ENCODE measurements around the gene COLQ.
"Not testable (repeated sequence)": the region's sequence is repeated elsewhere in the genome, so short reads cannot be mapped to it uniquely, and the experiment has no call there.

Gene COLQ

DNA sequence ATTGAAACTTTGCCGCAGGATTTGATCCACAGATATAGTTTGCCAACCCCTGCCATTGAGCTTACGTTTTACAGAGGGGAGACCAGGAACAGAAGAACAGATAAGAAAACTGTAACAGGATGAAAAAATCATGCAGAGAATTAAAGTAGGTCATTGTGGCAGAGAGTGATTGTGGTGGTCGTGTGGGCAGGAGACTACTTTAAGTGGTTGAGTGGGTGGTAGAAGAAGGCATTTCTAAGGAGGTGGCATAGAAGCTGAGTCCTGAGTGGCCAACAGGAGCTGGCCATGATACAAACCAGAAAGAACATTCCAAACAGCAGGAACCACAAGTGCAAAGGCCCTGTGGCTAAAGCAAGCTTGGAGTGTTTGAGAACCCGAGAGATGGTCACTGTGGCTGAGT lies 34.5 kb downstream of the COLQ start:
- no peak for DNase-seq

DNA sequence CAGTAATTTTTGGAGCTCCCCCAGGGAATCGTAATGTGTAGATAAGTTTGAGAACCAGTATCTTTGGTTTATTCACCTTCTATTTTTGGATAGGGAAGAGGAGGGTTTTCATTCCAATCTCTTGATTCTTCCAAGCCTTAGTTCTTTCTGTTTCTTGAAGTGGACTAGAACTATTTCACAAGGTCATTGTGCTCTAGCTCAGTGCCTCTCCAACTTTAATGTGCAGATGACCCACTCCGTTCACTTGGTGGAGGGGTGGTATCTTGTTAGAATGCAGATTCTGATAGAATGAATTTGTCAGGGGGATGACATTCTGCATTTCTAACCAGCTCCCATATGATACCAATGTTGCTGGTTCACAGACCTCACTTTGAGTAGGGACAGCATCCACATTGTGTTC lies 35.5 kb downstream of the COLQ start:
- DNase-seq: no peak

DNA sequence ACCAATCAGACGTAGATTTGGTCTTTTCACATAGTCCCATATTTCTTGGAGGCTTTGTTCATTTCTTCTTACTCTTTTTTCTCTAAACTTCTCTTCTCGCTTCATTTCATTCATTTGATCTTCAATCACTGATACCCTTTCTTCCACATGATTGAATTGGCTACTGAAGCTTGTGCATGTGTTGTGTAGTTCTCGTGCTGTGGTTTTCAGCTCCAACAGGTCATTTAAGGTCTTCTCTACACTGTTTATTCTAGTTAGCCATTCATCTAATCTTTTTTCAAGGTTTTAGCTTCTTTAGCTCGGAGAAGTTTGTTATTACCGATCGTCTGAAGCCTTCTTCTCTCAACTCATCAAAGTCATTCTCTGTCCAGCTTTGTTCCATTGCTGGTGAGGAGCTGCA lies 37.0 kb downstream of the COLQ start:
- DNase-seq: not testable (repeated sequence)

DNA sequence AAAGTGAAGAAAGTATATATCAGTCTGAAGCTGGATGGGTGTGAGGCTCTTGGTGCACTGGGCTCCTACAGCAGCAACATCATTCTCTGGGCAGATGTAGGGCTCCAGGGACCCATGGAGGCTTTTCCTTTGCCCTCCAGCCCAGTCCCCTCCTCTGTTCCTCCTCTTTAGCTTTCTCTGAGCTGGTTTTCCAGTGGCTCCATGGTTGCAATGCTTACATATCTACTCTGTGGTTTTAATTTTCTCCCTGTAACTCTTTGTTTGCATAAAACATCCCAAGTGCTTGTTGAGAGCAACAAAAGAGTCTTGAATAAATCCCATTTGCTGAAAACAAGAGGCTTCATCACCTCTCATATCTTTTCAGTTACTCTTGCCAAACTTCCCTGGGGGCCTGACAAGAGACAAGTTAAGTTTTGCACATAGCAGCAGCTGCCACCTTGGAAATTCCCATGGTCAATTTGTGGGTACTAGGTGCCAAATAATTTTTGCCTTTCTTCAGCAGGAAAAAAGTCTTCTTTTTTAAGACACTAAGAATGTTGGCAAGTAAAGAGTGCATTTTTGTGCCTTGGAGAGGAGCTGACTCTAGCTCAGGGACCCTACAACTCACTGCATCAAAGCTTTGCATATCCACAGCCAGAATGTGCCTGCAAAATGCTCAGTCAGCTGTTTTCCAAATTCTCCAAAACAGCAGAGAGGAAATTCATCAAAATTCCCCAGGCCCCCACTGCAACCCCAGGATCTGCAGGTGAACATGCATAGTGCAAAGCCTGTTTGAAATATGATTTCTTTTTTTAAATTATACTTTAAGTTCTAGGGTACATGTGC lies 41.9 kb downstream of the COLQ start:
- no peak for DNase-seq

DNA sequence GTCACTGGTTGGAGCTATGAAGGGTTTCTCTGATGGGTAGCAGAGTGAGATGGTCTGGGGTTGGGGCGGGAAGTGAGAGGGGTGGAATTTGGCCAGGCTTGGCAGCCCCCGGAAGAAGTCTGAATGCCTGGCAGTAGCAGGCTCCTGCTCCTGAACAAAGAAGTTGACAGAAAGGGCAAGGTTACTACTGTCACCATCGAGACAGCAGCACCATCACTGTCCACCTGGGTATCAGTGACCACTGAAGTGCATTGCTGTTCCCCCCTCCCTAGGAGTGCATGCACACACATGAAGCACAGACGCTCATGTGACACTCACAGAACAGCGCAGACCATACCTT lies 42.9 kb downstream of the COLQ start:
- DNase-seq: no peak

DNA sequence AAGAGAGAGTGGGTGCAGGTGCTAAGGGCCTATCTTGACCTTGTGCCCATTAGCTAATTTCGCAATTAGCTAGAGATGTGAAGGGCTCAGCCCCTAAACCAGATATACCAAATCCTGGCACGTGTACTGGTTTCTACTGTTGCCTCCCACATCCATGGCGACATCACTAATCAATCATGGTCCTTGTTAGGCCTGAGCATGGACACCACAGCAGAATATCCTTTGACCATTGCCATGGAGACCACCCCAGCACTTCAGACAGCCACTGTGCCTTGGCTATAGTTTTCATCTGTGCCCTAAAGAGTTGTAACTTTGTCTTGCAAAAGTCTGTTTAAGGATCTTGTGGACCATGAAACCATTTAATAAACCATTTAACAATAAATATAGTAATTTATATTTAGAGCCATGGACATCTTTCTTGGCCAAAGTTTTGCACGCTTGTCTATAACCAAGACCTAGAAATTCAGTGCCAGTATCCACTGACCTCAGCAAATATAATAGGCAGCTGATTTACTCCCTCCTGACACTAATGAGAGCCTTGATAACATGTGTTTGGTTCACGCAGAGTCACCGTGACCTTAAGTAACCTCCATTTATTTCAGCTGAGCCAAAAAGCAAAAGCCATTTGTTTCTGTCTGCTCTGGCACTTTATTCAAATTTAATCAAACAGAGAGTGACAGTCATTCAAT lies 43.4 kb downstream of the COLQ start:
- peak; percentile 7 to 17 for DNase-seq

DNA sequence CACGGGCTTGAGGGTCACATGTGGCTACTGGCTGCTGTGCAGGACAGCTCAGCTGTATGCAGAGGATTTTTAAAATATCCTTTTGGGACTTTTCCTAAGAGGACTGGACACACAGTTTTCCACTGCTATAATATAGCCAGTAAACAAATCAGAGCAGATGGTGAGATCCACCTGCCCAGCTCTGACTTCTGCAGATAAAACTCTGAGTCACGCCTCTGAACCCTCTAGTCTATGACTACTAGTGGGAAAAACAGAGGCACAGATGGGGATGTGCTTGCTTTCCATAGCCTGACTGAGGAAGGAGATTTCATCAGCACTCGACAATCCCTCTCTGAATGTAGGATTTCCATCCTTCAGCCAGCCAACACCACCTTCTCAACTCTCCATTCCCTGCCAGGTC lies 45.1 kb downstream of the COLQ start:
- no peak for DNase-seq

DNA sequence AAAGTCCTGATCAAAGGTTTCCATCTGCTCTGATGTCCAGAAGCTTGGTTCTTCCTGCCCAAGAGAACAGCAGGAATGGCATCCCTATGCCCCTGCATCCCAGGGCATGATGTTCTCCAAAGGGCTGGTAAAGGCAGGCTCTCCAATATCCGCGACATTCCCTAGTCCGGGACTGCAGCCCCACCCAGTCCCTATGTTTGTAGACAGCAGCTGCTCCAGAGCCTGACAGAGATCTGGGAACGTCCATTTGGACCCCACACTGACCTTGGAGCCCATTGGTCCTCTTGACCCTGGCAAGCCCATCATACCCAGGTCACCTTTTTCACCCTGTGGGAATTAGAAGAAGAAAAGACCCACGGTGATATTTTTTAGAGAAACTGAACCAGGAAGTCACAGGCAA lies 46.3 kb downstream of the COLQ start:
- no peak for DNase-seq

DNA sequence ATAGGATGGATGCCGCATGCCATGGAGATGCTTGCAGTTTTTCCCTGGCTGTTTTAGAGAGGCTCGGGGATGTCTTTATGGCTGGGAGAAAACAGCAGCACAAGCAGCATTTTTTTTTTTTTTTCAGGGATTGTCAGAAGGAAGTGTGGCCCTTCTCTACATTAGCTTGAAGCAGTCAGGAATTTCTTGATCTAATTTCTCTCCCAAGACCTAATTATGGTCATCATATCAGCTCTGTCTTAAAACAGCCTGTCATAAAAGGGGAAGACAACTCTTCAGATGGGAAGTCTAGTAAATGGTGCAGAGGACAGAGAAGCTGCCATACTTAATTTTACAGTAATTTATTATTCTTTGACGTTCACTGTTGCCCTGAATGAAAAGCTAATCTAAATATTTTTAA lies 49.6 kb downstream of the COLQ start:
- DNase-seq: no peak

DNA sequence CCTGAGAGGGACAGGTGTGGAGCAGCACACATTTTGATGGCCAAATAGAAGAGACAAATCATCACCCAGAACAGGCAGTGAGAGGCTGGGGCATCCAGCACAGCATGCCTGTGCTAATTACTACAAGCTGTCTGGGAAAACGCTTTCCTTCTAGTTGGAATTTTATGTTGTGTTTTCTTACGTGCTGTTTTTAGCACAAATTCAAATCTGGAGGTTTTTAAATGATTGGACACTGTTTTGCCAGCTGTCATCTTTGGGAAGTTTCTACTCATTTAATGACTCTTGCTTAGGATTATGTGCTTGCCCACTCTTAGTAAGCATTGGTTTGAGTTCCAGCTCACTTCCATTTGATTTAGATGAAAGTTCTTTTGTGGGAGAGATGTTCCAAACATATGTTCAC lies 50.7 kb downstream of the COLQ start:
- DNase-seq: no peak

DNA sequence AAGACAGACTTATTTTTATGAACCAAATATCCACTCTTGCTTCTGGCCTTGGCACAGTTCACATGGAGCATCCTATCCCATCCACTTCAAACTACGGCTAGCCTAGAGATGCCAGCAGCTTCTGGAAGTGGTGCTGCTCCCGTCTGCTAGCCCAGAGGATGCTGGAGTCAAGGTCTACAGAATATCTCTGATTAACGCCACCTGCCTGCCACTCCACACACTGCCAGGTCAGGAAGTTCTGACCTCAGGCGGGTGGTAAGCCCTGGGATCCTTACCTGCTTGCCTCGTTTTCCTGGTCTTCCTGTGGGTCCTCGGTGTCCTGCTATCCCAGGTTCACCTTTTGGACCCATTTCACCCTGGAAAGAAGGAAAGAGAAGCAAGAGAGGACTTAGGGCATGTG lies 51.2 kb downstream of the COLQ start:
- DNase-seq: peak in 1 of 2 experiments; percentile 4

DNA sequence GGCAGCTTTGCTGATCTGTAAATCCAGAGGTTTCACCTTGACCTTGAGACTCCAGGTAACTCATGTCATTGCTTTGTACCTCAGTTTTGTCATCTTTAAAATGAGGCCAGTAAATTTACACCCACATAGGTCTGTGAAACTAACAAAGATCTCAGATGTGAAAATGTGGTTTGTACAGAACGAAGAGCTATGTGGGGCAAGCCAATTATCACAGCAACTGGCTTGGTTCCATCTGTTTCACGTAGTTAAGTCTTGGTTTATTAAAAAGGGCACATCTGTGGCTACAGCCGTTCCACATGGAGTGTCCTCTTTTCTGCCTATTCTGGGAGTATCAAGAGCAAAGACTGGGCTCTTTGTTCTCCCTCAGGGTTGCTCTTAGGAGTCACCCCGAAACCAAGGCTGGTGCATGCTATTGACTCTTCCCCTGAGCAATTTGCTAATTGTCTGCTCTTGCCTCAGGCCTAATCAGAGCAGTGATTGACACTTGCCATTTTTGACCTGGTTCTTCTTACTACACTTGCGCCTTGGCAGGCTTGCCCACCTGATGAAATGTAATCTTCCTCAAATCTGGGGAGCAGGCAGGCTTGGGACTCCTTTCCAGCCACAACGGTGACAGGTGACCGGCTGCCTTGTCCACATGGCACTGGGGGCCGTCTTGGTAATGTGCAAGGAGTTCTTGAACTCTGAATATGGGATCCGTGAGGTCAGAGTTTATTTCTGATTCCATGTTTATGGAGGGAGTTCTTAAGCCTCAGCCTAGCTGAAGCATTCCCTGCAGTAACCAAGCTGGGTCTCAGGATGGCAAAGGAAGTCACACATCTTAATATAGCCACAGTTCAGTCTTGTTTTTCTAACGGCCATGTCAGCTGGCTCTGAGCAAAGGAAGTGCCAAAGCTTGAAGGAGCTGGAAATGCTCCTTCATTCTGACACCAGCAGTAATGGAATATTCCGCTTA lies 54.0 kb downstream of the COLQ start:
- no peak for DNase-seq

DNA sequence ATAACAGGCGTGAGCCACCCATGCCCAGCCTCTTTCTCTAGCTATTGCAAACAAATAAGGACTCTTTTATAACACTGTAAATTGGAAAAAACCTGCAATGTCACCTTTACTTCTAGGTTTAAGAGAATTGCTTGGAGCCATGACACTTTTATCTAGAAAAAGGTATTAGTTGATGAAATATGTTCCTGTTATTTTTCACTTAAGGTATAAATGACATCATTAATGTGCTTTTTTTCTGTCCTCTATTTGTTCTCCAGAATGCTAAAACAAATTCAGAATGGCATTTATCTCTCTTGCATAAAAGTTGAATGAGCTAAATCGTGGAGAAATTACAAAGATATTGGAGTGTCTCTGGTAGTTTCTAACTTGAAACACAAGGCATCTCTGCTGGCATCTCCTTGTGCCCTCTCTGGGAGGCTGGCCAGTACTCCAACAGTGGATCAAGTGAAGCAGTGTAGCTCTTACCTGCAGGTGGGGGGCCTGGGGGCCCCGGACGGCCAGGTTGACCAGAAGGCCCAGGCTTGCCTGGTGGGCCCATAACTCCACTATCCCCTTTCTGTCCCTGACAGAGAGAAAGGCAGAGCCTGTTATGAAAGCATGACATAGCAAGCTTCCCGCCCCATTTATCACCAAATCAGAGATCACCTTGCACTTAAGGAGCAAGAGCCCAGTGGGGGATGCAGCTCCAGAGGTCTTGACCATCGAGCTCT lies 55.5 kb downstream of the COLQ start:
- DNase-seq: no peak

DNA sequence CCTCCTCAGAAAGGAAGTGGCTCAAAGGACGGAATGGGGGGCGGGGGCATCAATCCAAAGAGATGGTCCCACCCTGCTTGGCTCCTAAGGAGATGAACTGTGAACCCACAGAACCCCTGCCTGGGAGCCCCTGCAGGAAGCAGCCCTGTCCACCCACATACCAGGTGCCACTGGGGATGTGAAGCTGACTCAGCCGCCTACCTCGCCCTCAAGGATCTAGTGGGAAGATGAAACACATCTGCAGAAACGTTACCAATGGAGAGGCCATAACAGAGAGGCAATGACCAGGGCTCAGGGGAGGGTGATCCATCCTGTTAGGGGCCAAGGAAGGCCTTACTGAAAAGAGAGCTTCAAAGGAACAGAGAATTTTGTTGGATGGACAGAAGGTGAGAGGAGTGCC lies 59.1 kb downstream of the COLQ start:
- DNase-seq: no peak

DNA sequence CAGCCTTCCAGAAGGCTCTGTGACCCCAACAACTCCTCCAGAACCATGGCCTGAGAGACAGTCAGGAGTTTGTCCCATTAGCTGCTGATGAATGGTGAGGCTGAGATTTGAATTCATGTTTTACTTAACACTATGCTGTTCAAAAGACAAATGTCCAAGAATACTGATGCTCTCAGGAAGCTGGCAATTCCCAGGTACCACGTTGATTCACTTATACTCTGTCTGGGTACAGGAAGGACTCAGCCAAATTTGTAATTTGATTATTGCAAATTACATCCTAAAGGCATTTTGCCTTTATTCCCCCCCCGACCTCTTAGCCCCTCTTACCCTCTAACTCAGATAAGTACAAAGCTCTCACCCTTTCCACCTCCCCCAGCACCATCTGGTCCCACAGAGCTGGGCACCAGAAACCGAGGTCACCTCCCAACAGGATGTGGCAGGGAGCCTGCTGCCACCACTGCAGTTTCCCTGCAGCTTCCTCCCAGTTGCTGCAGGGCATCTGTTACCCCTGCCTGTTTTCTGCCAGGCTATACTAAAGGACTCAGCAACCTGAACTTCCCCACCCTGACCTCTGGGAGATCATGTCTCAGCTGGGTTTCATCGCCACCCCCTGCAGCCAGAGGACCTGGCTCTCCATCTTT lies 60.5 kb downstream of the COLQ start:
- DNase-seq: no peak

DNA sequence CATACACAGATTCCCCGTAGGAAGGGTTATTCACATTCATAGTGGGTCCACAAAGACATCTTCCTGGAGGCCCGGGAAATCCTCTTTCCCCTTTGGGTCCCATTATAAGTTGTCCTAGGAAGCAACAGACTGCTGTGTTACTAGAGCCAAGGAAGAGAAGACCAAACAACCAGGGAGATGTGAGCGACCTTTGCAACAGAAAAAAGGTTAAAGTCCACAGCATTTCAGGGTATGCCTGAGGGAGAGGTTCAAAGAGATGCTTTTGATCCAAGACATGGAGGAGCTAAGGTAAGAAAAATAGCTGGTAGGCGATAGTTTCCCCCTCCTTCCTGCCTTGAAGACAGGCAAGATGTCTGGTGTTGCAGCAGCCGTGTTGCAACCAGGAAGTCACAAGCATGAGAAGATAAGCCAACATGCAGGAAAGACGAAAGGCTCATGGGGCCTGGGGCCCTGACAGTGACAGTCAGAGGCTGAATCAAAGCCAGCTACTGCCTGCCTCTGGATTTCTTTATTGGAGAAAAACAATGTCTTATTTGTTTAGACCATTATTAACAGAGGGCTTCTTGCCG lies 63.2 kb downstream of the COLQ start:
- no peak for DNase-seq

DNA sequence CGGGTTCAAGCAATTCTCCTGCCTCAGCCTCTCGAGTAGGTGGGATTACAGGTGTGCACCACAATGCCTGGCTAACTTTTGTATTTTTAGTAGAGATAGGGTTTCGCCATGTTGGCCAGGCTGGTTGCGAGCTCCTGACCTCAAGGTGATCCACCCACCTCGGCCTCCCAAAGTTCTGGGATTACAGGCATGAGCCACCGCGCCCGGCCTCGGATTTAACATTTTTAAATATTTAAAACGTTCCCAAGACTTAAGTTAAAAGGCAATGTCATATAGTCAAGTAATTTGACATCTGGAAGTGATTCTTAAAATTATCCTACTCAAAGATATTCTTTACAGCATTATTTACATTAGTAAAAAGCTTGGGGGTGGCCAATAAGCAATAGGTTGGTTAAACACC lies 64.6 kb downstream of the COLQ start:
- not testable (repeated sequence) for DNase-seq

DNA sequence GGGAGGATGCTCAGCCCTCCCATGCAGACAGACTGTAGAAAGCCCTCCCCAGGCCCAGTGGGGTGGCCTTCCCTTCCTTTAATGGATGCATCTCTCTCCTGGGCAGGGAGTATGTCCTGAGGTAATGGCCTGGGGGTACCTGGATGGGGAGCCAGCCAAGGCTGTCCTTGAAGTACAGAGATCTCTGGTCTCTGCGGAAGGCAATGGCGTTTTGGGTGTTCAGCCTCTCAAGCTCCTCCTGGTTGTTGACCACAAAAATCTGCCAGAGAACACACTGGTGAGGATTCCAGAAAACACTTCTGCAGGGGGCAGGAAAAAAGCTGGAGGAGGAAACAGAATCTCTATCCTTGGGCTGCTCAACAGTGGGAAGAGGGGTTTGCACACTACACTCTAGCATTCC lies 65.2 kb downstream of the COLQ start:
- DNase-seq: no peak

DNA sequence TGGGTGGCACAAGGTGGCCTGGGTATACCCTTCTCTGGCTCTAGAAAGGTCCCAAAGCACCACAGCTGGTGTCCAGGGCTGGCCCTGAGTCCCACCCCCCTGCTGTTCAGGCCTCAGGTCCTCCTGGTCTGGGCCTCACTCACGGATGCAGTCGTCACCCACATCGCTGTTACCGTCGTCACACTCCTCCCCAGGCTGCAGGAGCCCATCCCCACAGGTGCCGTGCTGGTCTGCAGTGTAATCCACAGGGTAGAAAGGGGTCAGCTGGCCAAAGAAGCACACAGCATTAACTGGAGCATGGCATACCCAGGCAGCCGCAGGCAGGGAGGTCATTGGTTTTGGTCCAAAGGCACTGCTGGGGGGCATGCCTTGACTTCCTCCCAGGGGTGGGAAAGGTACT lies 65.8 kb downstream of the COLQ start:
- no peak for DNase-seq

DNA sequence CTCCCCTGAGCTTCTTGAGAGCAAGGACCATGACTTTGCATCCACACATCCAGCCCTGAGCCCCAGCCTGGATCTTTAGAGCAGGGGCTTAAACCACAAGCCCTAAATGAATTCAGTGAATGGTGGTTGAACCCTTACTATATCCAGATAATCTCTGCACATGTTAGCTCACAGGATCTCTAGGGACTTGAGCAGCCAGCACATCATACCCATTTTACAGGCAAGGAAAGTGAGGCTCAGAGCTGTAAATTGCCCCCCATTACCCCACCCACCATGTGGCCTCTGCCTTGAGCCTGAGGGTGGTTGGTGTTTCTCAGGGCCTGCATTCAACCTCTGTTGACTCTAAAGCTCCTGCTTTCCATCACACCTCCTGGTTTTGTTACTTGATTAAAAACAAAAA lies 66.5 kb downstream of the COLQ start:
- DNase-seq: no peak

DNA sequence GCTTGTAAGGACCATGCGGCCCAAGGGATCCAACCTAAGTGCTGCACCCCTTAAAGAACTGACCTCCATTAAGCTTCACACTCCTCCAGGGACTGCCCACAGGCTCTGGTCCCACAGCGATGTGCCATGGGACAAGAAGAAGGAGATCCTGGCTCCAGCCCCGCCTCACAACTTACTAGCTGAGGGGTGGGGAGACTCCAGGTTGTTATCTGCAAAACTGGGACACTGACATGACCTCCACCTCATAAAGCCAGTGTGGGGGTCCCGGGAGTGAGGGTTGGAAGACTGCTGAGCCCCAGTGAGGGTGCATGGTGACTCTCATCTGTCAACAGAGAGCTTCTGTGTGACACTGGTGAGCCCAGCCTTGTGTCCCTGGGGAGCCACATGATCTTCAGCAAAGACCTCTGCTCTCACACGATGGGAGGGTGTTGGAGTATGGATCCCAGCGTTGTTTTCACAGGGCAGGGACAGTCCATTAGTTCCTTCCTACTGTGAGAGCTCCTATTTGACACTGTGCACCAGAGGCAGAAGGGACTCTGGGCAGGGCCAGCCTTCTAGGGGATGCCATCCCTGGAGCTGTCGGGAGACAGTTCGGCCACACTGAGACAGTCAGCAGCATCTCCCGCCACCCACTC lies 67.4 kb downstream of the COLQ start:
- DNase-seq: no peak

DNA sequence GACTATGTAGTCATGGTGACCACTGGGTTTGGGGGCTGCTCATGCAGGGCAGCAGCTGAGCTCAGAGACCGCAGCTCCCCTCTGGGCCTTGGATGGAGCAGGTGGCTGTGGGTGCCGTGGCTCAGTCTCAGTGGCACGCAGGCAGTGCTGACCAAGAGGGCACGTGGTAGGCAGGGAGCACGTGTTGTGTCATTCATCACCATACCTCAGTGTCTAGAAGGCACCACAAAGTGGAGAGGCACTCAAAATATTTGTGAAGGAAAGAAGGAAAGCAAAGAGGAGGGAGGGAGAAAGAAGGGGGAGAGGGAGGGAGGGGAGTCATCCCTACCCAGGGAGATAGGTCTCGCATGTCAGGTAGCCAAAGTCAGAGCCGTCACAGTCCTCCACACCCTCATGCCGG lies 68.0 kb downstream of the COLQ start:
- DNase-seq: no peak

Data from NCI-H526 (cell line).